Right hindlimb (tissue), 1 donor: ENCODE measurements around the gene RABGEF1.
A peak's percentile ranks its signal among the peaks of the same experiment; 100 is the strongest.
"Not testable (repeated sequence)": the region's sequence is repeated elsewhere in the genome, so short reads cannot be mapped to it uniquely, and the experiment has no call there.

Experiments
- DNase-seq: peaks from one replicate; pipeline ENCODE4 v3.0.0-alpha.2; 2018

Gene RABGEF1

DNA sequence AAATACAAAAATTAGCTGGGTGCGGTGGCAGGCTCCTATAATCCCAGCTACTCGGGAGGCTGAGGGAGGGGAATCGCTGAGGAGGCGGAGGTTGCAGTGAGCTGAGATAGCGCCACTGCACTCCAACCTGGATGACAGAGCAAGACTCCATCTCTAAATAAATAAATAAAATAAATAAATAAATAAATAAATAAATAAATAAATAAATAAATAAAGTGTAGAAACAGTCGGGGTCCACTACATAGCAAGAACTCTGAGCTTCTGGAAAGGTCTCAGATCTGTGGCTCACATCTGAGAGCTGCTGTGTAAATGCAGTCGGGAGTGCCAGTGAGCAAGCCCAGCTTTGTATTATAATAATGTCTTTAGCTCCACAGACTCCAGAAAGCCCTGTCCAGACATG is 76.1 kb downstream of the RABGEF1 start:
- not testable (repeated sequence) for DNase-seq

DNA sequence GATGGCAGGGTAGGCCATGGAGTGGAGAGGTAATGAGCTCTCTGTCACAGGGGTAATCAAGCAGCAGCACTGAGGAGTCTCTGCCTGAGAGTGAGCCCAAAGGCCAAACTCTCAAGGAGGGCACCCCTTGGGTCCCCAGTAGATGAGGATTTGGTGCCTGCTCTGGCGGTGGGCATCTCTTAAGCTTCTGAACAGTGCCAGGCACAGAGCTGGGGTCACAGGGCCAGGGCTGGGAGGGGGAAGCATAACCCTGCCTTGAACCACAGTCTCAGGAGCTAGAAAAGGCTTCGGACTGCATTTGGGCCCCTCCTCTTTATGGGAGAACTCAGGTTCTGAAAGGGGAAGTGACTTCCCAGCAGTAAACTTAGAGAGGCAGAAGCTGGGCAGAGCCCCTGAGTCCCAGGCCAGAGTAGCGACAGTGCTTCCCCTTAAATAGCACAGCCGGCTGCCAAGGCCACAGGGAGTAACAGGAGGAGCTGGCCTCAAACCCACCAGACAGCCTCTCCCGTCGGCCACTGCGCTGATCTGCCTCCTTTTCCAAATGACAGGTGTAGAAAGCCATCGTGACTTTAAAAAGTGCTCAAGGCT is 76.8 kb downstream of the RABGEF1 start:
- DNase-seq, result not testable (repeated sequence)

DNA sequence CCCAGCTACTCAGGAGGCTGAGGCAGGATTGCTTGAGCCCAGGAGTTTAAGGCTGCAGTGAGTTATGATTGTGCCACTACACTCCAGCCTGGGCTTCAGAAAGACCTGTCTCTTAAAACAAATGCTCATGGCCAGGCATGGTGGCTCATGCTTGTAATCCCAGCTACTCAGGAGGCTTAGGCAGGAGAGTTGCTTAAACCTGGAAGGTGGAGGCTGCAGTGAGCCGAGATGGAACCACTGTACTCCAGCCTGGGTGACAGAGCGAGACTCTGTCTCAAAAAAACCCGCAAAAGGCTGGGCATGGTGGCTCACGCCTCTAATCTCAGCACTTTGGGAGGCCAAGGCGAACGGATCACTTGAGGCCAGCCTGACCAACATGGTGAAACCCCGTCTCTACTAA is 77.4 kb downstream of the RABGEF1 start:
- DNase-seq, result not testable (repeated sequence)

DNA sequence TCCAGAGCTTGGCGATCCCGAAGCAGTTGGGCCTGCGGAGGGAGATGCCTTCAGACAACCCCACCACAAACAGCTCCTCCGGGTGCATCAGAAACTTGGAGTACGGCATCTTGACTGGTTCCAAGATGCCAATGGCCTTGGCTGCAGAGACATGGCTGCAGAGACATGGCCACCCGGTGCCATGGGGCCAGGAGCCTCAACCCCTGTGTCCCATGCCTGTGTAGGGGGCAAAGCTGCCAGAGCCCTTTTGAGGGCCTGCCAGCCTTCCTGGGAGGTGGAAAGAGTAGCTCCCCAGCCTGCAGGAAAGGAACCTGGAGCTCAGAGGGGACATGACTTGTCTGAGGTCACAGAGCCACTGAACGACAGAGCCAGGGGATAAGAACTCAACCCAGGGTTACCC is 83.5 kb downstream of the RABGEF1 start:
- no peak for DNase-seq

DNA sequence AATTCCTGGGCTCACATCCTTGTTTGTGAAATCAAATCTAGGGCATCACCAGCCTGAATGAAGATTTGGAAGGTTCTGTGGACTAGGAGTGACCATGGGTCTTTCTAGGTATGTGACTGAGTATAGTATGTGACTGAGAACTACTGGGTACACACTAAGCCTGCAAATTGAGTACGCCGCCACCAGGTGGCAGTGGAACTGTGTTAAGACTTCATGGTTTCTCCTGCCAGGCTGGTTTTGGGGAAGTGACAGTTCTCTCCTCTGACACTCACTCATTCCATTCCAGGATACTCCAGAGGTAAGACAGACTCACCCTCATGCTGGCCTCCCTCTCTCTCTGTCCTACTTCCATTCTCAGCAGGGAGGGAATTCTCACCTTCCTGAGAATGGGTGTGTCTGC is 85.0 kb downstream of the RABGEF1 start:
- DNase-seq, result not testable (repeated sequence)

DNA sequence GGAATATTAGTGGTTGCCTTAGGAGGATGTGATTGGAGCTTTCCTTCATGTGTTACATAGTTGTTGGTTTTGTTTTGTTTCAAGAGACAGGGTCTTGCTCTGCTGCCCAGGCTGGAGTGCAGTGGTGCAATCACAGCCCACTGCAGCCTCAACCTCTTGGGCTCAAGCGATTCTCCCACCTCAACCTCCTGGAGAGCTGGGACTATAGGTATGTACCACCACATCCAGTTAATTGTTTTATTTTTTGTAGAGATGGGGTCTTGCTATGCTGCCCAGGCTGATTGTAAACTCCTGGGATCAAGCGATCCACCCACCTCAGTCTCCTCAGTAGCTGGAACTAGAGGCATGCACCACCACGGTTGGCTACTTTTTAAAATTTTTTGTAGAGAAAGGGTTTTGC is 86.1 kb downstream of the RABGEF1 start:
- DNase-seq, result no peak

DNA sequence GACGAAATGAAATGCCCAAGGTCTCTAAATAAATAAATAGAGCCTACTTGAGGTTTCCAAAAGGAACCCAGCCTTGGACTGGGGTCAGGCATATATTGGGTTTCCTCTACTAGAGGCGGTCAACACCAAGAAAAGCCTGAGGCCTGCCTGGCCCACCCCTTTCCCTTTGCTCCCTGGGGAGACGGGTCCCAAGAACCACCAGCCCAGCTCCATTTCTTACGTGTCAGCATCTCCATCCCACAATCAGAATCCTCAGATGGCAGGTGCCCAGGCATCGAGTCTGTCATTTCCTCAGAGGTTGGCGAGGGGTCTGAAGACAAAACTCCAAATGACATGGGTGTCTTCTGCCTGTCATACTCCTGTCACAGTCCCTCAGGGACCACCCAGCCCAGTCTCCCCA is 90.4 kb downstream of the RABGEF1 start:
- DNase-seq, result not testable (repeated sequence)

DNA sequence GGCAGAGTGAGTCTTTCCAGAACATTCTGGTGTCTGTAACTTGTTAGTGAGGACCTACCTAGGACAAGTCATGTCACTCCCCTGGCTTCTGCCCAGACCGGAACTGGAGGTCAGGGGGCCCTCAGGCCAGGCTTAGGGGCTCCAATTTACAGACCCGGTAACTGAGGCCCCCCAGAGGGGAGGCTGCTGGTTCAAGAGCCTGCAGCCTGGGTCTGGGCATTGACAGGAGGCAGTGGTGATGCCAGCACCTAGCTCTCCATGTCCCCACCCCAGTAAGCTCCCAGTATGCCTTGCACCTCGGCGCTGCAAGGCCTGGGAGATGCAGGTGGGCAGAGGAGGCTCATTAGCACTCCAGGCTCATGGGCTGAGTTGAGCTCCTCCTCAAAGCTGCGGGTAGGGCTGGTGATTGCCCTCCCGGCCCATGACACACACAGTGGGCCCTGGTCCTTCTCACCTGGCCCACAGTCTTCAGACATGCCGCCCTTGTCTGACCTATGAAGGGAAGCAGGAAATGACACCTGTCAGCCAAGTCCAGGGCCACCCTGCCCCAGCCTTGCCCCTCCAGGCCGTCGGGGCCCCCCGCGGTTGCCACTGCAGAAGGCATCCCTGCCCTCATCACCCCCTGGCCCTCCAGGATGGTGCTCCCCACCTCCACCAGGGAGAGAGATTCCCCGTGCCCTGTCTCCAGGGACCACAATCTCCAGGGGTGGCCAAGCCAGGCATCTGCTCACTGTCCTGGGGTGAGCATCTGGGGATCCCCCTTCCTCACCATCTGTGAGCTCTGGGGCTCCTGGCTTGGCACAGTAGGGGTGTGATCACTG is 92.2 kb downstream of the RABGEF1 start:
- no peak for DNase-seq

DNA sequence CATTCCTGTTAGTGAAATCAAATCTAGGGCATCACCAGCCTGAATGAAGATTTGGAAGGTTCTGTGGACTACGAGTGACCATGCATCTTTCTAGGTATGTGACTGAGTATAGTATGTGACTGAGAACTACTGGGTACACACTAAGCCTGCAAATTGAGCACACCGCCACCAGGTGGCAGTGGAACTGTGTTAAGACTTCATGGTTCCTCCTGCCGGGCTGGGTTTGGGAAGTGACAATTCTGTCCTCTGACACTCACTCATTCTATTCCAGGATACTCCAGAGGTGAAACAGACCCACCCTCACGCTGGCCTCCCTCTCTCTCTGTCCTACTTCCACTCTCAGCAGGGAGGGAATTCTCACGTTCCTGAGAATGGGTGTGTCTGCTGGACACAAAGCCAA is 96.5 kb downstream of the RABGEF1 start:
- no peak for DNase-seq

DNA sequence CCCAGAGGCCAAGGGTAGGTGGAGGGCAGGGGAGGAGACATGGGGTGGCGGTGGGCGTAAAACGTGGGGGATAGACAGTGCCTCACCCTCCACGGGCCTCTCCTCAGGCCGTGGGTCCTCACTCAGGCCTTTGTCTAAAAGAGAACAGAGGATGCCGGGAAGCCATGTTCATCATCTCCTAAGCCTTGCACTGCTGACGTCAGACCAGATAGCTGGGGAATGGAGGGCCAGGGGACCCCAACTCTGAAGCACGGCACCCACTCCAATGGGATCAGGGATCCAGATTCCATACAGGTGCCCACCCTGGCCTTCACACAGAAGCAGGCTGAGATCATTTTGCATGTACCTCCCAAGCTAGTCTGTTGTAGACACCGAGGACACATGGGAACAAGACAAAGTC is 97.1 kb downstream of the RABGEF1 start:
- no peak for DNase-seq

DNA sequence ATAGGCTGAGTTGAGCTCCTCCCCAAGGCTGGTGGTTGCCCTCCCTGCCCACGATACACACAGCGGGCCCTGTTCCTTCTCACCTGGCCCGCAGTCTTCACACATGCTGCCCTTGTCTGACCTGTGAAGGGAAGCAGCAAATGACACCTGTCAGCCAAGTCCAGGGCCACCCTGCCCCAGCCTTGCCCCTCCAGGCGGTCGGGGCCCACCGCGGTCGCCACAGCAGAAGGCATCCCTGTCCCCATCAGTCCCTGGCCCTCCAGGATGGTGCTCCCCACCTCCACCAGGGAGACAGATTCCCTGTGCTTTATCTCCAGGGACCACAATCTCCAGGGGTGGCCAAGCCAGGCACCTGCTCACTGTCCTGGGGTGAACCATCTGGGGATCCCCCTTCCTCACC is 99.3 kb downstream of the RABGEF1 start:
- no peak for DNase-seq

DNA sequence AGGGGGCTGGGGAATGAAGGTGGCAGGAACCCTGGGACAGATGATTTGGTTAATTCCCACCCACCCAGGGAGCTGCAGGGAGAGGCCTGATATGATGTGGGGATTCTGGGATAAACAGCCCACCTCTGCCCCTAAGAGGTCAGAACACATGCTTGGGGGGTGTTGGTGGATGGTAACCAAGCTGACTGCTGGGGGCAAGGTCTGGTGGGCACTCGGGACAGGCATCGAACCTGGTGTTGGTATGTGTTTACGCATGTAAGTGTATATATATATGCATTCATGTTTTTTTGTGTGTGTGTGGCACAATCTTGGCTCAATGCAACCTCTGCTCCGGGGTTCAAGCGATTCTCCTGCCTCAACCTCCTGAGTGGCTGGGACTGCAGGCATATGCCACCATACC is 99.8 kb downstream of the RABGEF1 start:
- DNase-seq, result no peak

DNA sequence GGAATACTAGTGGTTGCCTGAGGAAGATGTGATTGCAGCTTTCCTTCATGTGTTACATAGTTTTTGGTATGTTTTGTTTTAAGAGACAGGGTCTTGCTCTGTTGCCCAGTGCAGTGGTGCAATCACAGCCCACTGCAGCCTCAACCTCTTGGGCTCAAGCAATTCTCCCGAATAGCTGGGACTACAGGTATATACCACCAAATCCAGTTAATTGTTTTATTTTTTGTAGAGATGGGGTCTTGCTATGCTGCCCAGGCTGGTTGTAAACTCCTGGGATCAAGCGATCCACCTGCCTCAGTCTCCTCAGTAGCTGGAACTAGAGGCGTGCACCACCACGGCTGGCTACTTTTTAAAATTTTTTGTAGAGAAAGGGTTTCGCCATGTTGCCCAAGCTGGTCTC is 101.4 kb downstream of the RABGEF1 start:
- no peak for DNase-seq

DNA sequence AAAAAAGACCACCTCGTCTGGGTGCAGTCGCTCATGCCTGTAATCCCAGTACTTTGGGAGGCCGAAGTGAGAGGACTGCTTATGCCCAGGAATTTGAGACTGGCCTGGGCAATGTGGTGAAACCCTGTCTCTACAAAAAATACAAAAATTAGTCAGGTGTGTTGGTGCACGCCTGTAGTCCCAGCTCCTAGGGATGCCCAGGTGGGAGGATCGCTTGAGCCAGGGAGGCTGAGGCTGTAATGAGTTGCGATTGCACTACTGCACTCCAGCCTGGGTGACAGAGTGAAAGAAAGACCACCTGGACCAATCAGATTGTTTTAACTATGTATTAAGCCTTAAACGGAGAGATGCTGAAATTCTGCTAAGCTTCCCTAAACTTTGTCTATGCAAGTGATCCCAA is 103.0 kb downstream of the RABGEF1 start:
- not testable (repeated sequence) for DNase-seq

DNA sequence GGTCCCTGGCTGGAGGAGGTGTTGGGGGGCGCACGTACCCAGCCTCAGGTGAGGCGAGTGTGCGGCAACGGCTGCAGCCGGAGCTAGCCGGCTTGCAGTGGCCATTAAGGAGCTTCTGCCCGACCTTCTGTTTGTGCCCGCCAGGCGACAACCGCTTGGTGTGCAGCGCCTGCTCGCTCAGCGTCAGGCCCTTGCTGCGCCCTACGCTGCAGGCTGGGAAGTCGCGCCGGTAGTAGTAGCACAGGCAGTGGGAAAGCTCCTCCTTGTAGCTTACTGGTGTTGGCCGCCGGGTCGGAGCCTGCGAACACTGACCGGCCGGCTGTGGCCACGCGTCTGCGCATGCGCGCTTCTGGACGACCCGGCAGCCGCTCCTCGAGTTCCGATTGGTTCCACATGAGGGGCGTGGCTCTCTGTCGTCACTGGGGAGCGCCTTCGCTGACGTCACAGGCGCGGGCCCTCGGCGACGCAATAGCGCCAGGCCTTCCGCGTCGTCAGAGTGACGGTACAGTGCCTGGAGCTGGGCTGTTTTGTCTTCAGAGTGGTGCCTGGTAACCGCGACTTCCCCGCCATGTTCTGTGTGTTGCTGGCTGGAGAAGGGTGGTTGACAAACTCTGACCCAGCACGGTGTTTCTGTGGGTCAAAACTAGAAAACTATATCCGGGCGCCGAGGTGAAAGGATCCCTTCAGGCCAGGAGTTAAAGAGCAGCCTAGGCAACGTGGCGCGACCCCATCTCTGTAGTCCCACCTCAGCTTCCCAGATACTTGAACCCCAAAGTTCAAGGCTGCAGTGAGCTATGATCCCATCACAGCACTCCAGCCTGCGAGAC is 104.2 kb downstream of the RABGEF1 start:
- DNase-seq, result peak; percentile 99

DNA sequence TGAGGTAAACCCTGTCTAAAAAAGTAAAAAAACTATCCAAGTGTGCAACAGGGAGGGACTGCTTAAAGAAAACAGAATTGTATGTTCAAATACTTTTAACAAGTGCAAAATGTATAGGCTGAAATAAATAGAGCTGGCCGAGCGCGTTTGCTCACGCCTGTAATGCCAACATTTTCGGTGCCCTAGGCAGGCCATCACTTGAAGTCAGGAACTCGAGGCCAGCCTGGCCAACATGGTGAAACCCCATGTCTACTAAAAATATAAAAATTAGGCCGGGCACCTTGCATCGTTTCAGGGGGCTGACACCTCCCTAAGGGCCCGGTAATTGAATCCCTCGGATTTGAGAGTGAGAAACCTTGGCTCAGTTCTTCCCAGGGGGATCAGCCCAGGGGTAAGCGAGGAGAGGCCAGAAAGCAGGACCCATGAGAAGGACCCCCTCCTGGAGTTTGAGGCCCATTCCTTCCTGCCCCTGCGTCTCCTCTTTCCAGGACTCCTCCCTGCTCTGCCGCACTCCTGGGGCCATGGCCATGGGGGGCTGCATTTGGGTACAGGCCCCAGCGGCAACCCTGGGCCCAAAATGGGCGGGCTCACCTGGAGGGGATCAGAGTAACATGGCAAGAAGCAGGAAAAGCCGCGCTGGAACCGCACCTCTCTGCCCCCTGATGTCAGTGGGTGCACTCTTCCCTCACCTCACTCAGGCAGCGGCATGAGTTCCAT is 105.0 kb downstream of the RABGEF1 start:
- no peak for DNase-seq

DNA sequence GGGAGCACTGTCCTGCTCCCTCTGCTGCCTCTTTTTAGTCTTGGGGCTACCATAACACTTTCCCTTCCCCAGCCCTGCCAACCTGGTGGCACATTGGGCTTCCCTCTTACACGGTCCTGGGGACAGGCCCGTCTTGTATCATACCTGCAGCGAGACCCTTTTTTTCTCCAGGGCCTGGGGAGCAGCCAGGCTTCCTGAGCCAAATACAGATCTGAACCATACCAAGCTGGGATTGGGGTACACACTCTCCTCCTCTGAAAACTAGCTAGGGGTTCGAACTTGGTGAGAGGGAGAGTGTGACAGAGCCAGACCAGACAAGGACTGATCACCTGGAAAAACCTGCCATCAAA is 105.5 kb downstream of the RABGEF1 start:
- DNase-seq, result not testable (repeated sequence)

DNA sequence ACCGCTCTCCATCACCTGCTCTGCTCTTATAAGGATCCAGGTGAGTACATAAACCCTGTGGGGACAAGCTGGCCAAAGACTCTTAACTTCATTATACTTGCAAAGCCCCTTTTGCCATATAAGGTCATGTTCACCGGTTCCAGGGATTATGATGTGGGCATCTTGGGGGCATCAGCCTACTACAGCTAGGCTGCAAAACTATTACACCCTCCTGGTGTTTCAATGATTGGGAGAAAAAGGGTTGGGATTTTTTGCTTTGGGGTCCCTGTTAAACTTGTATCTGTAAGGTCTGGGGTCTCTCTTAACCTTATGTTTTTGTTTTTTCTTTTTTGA is 107.0 kb downstream of the RABGEF1 start:
- not testable (repeated sequence) for DNase-seq

DNA sequence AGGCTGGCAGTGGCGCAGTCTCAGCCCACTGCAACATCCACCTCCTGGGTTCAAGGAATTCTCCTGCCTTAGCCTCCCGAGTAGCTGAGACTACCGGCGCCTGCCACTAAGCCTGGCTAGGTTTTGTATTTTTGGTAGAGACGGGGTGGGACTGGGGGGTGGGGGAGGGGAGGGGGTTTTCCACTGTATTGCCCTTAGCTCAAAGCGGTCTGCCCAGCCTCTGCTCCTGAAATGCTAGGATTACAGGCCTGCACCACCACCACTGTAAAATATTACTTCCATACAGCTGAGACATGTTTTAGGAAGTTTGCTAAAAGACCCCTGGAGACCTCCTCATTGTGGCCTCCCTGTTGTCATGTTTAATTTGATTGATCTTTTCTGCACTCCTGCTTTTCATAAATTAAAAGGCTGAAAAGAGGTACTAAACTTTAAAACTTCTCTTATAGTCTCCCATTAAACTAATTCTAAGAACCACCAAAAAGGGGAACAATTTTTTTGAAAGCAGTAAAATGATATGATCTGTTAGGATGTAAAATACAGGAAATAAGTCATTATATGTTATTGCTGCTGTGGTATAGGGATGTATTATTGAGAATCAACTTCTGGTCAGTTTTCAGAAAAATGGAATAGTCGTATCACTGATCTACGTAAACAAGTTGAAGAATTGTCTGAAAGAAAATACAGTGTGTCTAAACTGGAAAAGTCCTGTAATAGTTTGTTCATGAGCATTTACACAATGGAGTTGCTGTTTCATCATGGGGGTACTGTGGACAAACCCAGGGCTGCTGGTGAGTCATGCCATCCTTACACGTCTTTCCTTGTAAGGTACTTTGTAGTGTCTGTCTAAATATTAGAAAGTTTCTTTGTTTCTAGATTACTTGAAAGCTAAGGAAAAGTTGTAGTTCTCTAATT is 107.6 kb downstream of the RABGEF1 start:
- no peak for DNase-seq

DNA sequence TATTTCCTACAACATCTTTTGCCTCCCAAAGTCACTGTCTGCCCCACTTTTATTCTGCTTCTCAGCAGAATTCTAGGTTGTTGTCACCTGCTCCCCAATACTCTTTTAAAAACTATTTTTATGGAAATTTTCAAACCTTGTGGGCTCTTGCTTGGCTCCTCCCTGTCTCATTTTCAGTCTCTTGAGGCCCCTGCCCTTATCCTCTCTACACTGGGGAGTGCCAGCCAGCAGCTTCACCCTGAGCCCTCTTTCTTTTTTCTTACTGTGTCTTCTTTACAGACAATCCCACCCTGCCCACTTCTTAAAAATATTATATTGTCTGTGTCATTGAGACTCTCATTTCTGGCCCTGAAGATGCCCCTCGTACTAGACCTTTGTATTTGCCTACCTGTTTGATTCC is 118.8 kb downstream of the RABGEF1 start:
- DNase-seq, result no peak

DNA sequence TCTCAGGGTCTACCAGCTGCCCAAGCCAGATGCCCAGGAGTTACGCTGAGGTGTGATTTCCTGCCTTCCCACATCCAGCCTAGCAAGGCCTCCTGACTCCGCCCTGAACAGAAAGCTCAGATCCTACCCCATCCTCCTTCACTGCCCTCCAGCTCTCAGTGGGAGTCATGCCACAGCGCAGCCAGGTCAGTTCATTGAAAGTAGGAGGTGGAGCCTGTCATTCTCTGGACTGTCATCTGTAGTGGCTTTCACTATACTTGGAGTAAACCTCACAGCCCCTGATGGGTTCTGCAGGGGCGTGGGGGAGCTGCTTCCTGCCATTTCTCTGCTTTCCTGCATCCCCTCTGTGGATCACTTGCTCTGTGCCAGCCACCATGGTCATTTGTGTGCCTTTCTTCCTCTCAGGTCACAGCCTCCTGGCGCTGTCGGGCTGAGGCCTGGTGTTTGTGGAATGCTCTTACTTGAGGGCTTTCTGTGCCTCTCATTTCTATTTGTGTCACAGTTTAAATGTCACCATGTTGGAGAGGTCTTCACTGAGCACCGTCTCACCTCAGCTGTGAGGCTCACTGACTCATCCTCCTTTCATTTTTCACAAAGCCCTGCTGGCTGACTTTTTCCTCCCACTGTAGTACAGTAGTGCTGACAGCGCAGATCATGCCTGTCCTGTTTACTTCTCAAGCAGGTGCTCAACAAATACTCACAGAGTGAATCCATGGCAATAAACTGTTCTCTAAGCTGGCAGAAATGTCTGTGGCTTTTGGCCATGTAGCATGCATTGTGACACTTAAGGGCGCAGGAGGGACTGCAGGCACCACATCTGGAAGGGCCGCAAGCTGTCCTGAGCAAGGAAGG is 119.5 kb downstream of the RABGEF1 start:
- no peak for DNase-seq
